GM23248 (cell line): Measurements from ENCODE around the gene B3GNT4. TPM values are rescaled to one million over a fixed set of nuclear protein-coding genes. Genes with fewer than 3 reads are reported as not detected.
A peak's percentile ranks its signal among the peaks of the same experiment; 100 is the strongest.

ENCODE experiments used
- DNase-seq: peaks from one replicate; pipeline ENCODE4 v3.0.0-alpha.2; 2015
- H2AFZ ChIP-seq: fragments of 200-600 bp; sonication (generic); 2 replicates; pipeline ENCODE4 v1.6.1; 2016; ENCODE audit warnings: antibody characterized with exemption
- H3F3A ChIP-seq: fragments of 200-600 bp; sonication (generic); 2 replicates; pipeline ENCODE4 v1.6.1; 2016; ENCODE audit warnings: mild to moderate bottlenecking, antibody characterized with exemption, mixed run types; ENCODE audit not compliant: insufficient read depth
- H3K27ac ChIP-seq: fragments of 200-600 bp; sonication (generic); 2 replicates; pipeline ENCODE4 v1.5.1; 2016; ENCODE audit warnings: mild to moderate bottlenecking
- H3K27me3 ChIP-seq: fragments of 200-600 bp; sonication (generic); replicated peaks from 2 replicates; pipeline ENCODE4 v1.6.1; 2016; ENCODE audit warnings: mild to moderate bottlenecking; ENCODE audit not compliant: insufficient read depth
- H3K36me3 ChIP-seq: fragments of 200-600 bp; sonication (generic); 2 replicates; pipeline ENCODE4 v1.6.1; 2016; ENCODE audit warnings: low read depth, mild to moderate bottlenecking
- H3K4me1 ChIP-seq: fragments of 200-600 bp; sonication (generic); 2 replicates; pipeline ENCODE4 v1.6.1; 2016; ENCODE audit warnings: mild to moderate bottlenecking; ENCODE audit not compliant: insufficient read depth
- H3K4me2 ChIP-seq: fragments of 200-600 bp; sonication (generic); one replicate; pipeline ENCODE4 v1.6.1; 2016; ENCODE audit warnings: mild to moderate bottlenecking; ENCODE audit not compliant: unreplicated experiment
- H3K4me3 ChIP-seq: fragments of 200-600 bp; sonication (generic); 2 replicates; pipeline ENCODE4 v1.5.1; 2016; ENCODE audit warnings: mild to moderate bottlenecking
- H3K79me2 ChIP-seq: fragments of 200-600 bp; sonication (generic); 2 replicates; pipeline ENCODE4 v1.6.1; 2016; ENCODE audit warnings: mild to moderate bottlenecking; ENCODE audit not compliant: insufficient read depth
- H3K9ac ChIP-seq: fragments of 200-600 bp; sonication (generic); 2 replicates; pipeline ENCODE4 v1.6.1; 2016; ENCODE audit warnings: mild to moderate bottlenecking
- H3K9me2 ChIP-seq: fragments of 200-600 bp; sonication (generic); 2 replicates; pipeline ENCODE4 v1.6.1; 2016; ENCODE audit warnings: mixed run types, mild to moderate bottlenecking, moderate library complexity; ENCODE audit not compliant: insufficient read depth
- H3K9me3 ChIP-seq: fragments of 200-600 bp; sonication (generic); one replicate; pipeline ENCODE4 v1.6.1; 2017; ENCODE audit warnings: low read depth
- H4K20me1 ChIP-seq: fragments of 200-600 bp; sonication (generic); 2 replicates; pipeline ENCODE4 v1.6.0; 2016; ENCODE audit not compliant: insufficient read depth
- EZH2 ChIP-seq: fragments of 200-600 bp; sonication (generic); IDR thresholded peaks from 2 replicates; pipeline ENCODE4 v1.6.1; 2018; ENCODE audit warnings: antibody characterized with exemption, mild to moderate bottlenecking; ENCODE audit not compliant: insufficient read depth, poor library complexity, severe bottlenecking
- EZH2phosphoT487 ChIP-seq: fragments of 200-600 bp; sonication (generic); IDR thresholded peaks from 2 replicates; pipeline ENCODE4 v1.6.1; 2018; ENCODE audit warnings: antibody characterized with exemption, moderate library complexity, mild to moderate bottlenecking, low read depth; ENCODE audit not compliant: insufficient read depth
- WGBS, 2 experiments: methylation state at CpG; one replicate each; pipeline ENCODE4 v1.1.6; 2015 to 2017; ENCODE audit warnings: low lambda C conversion rate in 2 of 2, low coverage in 1 of 2; ENCODE audit errors: missing lambda C conversion rate in 2 of 2; 5-methylcytosine and 5-hydroxymethylcytosine counted together
- in situ Hi-C: fragments of 300-500 bp; cut with MboI; formaldehyde crosslinking; loops from 2 replicates; pipeline ENCODE4 v1.15.0; 2020
- polyA plus RNA-seq: library from polyadenylated mRNA; unstranded; fragments of >200 nt; fragmentation: Nextera tagmentation; extraction: Ambion mirVana; gene quantifications from 2 replicates; pipeline ENCODE4 v1.2.1, GENCODE V29; 2016
- total RNA-seq: library from RNA; depleted of rRNA; stranded (reverse); fragments of >200 nt; shearing (Covaris generic); gene quantifications from 2 replicates; pipeline ENCODE4 v1.2.3, GENCODE V29; 2014; rRNA removed

The B3GNT4 gene
- total RNA-seq (0.22 TPM in 1 of 2 replicates, not detected in the other), polyA plus RNA-seq (0.40 and 0.82 TPM in 2 replicates)

DNA sequence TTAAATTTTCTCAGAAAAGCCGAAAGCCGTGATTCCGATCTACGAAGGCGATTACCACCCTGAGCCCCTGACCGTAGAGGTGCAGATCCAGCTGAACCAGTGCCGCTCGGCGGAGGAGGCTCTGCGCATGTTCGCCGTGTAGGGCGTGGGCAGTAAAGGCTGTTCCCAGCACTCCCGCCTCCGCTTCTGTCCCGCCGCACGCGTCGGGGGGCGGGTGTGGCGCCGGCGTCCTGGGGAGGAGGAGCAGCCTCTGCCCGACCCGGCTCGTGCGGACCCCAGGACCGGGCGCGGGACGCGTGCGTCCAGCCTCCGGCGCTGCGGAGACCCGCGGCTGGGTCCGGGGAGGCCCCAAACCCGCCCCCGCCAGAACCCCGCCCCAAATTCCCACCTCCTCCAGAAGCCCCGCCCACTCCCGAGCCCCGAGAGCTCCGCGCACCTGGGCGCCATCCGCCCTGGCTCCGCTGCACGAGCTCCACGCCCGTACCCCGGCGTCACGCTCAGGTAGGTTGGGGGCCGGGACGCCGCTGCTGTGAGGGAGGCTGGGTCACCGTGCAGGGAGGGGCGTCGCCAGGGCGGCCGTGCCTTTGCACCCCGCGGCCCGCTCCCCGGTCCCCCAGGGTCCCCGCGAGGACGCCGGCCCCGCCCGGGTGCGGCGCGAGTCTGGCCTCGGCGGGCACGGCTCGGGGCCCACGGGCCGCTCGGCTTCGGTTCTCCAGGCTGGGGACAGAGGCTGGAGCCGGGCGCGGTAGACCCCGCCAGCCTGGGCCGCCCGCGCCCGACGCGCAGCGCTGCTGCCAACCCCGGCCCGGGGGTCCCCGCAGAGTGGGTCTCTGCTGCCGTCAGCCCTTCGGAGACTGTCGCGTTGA is at the start of gene B3GNT4:
Gene B3GNT4, plus strand, starts transcription at position 409 of the 866 bp plus-strand sequence. CDS start 910 bp downstream, outside the sequence.
- no peaks in the 10 kb centered on the region for H3K9me2 ChIP-seq
- no peaks in the 10 kb centered on the region for H4K20me1 ChIP-seq
- H3K4me2 ChIP-seq, result peak within 1 kb of the TSS; percentile 86
- WGBS, 2 experiments, result 2% methylated on average over 30 to 82 of the region's 104 CpGs
- TF ChIP-seq EZH2phosphoT487 (no peak), EZH2 (no peak)
- H3K9ac ChIP-seq, result 0 out of 2 replicates have a peak within 1 kb of the TSS, but pooled peaks have one; percentile 9
- no peaks in the 10 kb centered on the region for H3K4me1 ChIP-seq
- in situ Hi-C loops, result no loop called here
- H3K4me3 ChIP-seq, result peak within 1 kb of the TSS; percentile 62
- no peaks in the 10 kb centered on the region for H3K36me3 ChIP-seq
- H3K9me3 ChIP-seq, result no peaks in the 10 kb centered on the region
- H2AFZ ChIP-seq, result peak within 1 kb of the TSS; percentile 71
- no peaks in the 10 kb centered on the region; the same call in 1 of the 2 replicates for H3K27me3 ChIP-seq
- H3K79me2 ChIP-seq, result no peaks in the 10 kb centered on the region
- H3F3A ChIP-seq, result peaks cover 15% of the 10 kb centered on the region; the same call in 1 of the 2 replicates
- peak; percentile 76 for DNase-seq
- no peak within 1 kb of the TSS for H3K27ac ChIP-seq

DNA sequence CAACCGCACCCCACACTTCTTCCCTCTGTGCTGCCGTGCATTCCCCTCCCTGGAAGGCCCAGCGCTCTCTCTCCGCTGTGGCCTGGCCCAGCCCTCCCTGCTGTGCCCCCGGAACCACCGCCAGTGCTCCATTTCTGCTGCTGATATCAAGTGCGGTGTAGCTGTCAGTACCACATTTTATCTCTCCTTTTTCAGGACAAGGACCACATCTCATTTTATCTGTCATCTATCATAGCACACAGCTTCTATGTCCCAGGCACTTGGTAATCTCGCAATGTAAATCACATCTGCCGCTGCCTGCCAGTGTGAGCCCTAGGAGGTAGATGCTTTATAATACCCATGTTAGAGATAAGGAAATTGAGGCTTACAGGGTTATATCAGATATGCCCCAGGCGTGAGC is 47.8 kb upstream of the B3GNT4 start:
- Histone ChIP-seq H3K79me2 (no peaks in the 10 kb centered on the region), H3K27me3 (no peaks in the 10 kb centered on the region), H3K4me3 (no peak overlapping the region), H3K9me2 (no peaks in the 10 kb centered on the region), H4K20me1 (no peaks in the 10 kb centered on the region), H3K9ac (no peak overlapping the region), H2AFZ (no peak overlapping the region), H3K4me2 (no peak overlapping the region), H3K9me3 (no peaks in the 10 kb centered on the region), H3K36me3 (no peaks in the 10 kb centered on the region), H3F3A (no peaks in the 10 kb centered on the region), H3K27ac (no peak overlapping the region), H3K4me1 (no peaks in the 10 kb centered on the region)
- in situ Hi-C loops, result no loop called here
- WGBS, 2 experiments, result 61 to 63% methylated on average over 10 of the region's 10 CpGs
- DNase-seq, result no peak
- no peak for TF ChIP-seq EZH2phosphoT487
- no peak for TF ChIP-seq EZH2

DNA sequence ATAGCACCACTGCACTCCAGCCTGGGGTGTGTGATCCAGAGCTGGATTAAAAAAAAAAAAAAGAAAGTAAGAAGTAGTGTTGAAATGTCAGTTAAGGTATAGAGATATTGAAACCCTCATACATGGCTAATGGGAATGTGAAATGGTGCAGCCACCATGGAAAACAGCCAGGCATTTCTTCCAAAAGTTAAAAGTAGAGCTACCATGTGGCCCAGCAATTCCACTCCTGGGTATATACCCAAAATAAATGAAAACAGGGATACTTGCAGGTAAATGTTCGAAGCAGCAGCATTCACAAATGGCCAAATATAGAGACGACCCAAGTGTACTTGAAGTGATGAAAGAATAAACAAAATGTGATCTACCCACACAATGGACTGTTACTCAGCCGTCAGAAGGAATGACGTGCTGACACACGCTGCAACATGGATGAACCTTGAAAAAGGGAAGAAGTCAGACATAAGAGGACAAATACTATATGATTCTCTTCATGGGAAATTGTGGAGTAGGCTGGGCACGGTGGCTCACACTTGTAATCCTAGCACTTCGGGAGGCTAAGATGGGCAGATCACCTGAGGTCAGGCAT is 44.7 kb upstream of the B3GNT4 start:
- no peaks in the 10 kb centered on the region for H3K4me1 ChIP-seq
- no peaks in the 10 kb centered on the region for H3K9me2 ChIP-seq
- no peaks in the 10 kb centered on the region for H3K9me3 ChIP-seq
- no peak overlapping the region for H2AFZ ChIP-seq
- in situ Hi-C loops, result no loop called here
- H3K27ac ChIP-seq, result no peak overlapping the region
- H3F3A ChIP-seq, result no peaks in the 10 kb centered on the region
- H3K79me2 ChIP-seq, result no peaks in the 10 kb centered on the region
- no peaks in the 10 kb centered on the region for H3K36me3 ChIP-seq
- 84% methylated on average over 7 of the region's 7 CpGs for WGBS, 2 experiments
- no peak for DNase-seq
- no peak overlapping the region for H3K4me2 ChIP-seq
- H4K20me1 ChIP-seq, result no peaks in the 10 kb centered on the region
- TF ChIP-seq EZH2phosphoT487 (no peak), EZH2 (no peak)
- no peak overlapping the region for H3K9ac ChIP-seq
- H3K27me3 ChIP-seq, result no peaks in the 10 kb centered on the region
- no peak overlapping the region for H3K4me3 ChIP-seq

DNA sequence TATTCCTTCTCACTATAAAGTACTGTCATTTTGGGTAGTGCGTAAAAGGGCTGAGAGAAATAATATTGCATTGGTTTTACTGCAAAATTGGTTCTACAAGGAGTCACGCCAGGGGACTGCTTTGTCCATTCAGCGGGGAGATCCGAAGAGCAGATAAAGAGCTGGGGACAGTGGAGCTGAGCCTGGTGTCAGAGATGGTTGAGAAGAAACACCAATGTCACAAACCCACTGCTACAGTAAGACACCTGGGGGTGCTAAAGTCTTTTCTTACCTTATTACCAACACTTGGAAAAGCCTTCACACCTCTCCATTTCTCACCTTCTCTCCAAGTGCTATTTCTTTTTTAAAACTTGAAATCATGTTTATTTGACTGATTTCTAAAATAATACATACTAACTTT is 43.6 kb upstream of the B3GNT4 start:
- in situ Hi-C loops, result no loop called here
- H4K20me1 ChIP-seq, result no peaks in the 10 kb centered on the region
- H3K27ac ChIP-seq, result no peak overlapping the region
- H3K4me2 ChIP-seq, result no peak overlapping the region
- H3K27me3 ChIP-seq, result no peaks in the 10 kb centered on the region
- no peak overlapping the region for H3K4me3 ChIP-seq
- no peak overlapping the region for H3K9ac ChIP-seq
- no peaks in the 10 kb centered on the region for H3K4me1 ChIP-seq
- H3F3A ChIP-seq, result no peaks in the 10 kb centered on the region
- no peak overlapping the region for H2AFZ ChIP-seq
- H3K9me2 ChIP-seq, result no peaks in the 10 kb centered on the region
- TF ChIP-seq EZH2phosphoT487, result no peak
- TF ChIP-seq EZH2, result no peak
- H3K9me3 ChIP-seq, result no peaks in the 10 kb centered on the region
- no peaks in the 10 kb centered on the region for H3K36me3 ChIP-seq
- WGBS, 2 experiments, result 66 to 72% methylated on average over 4 of the region's 4 CpGs
- no peaks in the 10 kb centered on the region for H3K79me2 ChIP-seq
- DNase-seq, result no peak
